ENCODE data around the gene KRT7. TPM values are rescaled to one million over a fixed set of nuclear protein-coding genes. Genes with fewer than 3 reads are reported as not detected.

KRT7 gene
- total RNA-seq, 2 experiments from 2014 or later: not detected

DNA sequence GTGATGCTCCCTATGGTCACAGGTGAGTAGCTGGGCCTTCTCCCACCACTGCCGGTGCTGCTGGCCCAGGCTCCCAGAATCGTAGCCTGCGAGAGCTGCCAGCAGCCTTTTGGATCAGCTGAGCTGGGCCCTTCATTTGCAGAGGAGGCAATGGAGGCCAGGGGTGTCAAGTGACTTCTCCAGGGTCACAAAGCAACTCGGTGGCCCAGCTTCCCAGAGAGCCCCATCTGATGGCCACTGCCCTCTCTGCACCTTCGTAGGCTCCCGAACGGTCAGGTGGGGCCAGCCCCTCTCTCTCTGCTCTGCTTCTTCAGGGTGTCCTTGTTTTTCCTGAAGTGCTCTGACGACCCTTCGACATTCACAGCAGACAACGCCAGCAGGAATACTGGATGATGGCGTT lies 45.8 kb upstream of the KRT7 start:
- CTCF ChIA-PET: no interaction called here
- Histone ChIP-seq H3K4me3 (ENCODE audit: low read length) (no peak overlapping the region), H3K27ac (ENCODE audit: low read depth in 1 of 2, low read length in 2 of 2) (no peak overlapping the region), H3K27me3 (ENCODE audit: control insufficient read depth in 1 of 2, insufficient read depth in 2 of 2, low read length in 2 of 2) (no peaks in the 10 kb centered on the region), H3K36me3 (ENCODE audit: insufficient read depth, low read length) (no peaks in the 10 kb centered on the region), H3K4me1 (ENCODE audit: insufficient read depth, low read length) (peaks cover 3% of the 10 kb centered on the region), H3K9me3 (ENCODE audit: control insufficient read depth in 1 of 2, insufficient read depth in 1 of 2, low read length in 2 of 2) (no peaks in the 10 kb centered on the region)
- no peak overlapping the region for H3K4me3 Mint-ChIP-seq
- no peak overlapping the region for H3K27ac Mint-ChIP-seq
- TF ChIP-seq, protein P1, sequence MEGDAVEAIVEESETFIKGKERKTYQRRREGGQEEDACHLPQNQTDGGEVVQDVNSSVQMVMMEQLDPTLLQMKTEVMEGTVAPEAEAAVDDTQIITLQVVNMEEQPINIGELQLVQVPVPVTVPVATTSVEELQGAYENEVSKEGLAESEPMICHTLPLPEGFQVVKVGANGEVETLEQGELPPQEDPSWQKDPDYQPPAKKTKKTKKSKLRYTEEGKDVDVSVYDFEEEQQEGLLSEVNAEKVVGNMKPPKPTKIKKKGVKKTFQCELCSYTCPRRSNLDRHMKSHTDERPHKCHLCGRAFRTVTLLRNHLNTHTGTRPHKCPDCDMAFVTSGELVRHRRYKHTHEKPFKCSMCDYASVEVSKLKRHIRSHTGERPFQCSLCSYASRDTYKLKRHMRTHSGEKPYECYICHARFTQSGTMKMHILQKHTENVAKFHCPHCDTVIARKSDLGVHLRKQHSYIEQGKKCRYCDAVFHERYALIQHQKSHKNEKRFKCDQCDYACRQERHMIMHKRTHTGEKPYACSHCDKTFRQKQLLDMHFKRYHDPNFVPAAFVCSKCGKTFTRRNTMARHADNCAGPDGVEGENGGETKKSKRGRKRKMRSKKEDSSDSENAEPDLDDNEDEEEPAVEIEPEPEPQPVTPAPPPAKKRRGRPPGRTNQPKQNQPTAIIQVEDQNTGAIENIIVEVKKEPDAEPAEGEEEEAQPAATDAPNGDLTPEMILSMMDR (IDR thresholded peaks at IDR 0.05): no peak
- no peaks in the 10 kb centered on the region for H3K9me3 Mint-ChIP-seq
- no peaks in the 10 kb centered on the region for H3K36me3 Mint-ChIP-seq (ENCODE audit: low read depth)
- ATAC-seq (ENCODE audit: poor library complexity) (no peak), DNase-seq (no peak)
- intact Hi-C loops (cut with DNase I, micrococcal nuclease): no loop called here
- POLR2A ChIA-PET: no interaction called here
- H3K4me1 Mint-ChIP-seq (ENCODE audit: low read depth): no peaks in the 10 kb centered on the region
- no peaks in the 10 kb centered on the region for H3K27me3 Mint-ChIP-seq

DNA sequence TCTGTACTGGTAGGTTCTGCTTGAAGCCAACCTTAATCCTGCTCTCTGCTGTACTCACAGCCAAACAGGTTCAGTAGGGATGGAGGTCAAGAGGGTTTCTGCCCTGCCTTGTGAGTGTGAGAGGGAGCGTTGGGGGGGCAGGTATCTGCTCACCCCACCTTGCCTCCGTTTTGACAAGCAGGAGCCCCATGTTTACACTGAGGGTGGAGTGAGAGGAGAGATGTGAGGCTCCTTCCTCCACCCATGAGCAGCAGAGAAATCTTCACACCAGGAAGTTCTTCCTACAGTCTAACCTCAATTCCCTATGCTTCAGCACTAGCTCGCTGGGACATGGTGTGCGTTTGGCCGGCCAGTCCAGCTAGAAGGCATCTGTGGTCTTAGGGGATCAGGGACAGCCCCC lies 45.4 kb upstream of the KRT7 start:
- H3K27me3 ChIP-seq (ENCODE audit: control insufficient read depth in 1 of 2, insufficient read depth in 2 of 2, low read length in 2 of 2): no peaks in the 10 kb centered on the region
- no peak overlapping the region for H3K4me3 ChIP-seq (ENCODE audit: low read length)
- no peak for DNase-seq
- POLR2A ChIA-PET: no interaction called here
- H3K36me3 Mint-ChIP-seq (ENCODE audit: low read depth): no peaks in the 10 kb centered on the region
- H3K27ac Mint-ChIP-seq: no peak overlapping the region
- TF ChIP-seq, protein P1 (IDR thresholded peaks at IDR 0.05): no peak
- ATAC-seq (ENCODE audit: poor library complexity): no peak
- no peaks in the 10 kb centered on the region for H3K36me3 ChIP-seq (ENCODE audit: insufficient read depth, low read length)
- intact Hi-C loops (cut with DNase I, micrococcal nuclease): no loop called here
- H3K9me3 Mint-ChIP-seq: no peaks in the 10 kb centered on the region
- H3K27ac ChIP-seq (ENCODE audit: low read depth in 1 of 2, low read length in 2 of 2): no peak overlapping the region
- peaks cover 3% of the 10 kb centered on the region for H3K4me1 ChIP-seq (ENCODE audit: insufficient read depth, low read length)
- H3K9me3 ChIP-seq (ENCODE audit: control insufficient read depth in 1 of 2, insufficient read depth in 1 of 2, low read length in 2 of 2): no peaks in the 10 kb centered on the region
- H3K4me3 Mint-ChIP-seq: no peak overlapping the region
- CTCF ChIA-PET: no interaction called here
- no peaks in the 10 kb centered on the region for H3K27me3 Mint-ChIP-seq
- H3K4me1 Mint-ChIP-seq (ENCODE audit: low read depth): no peaks in the 10 kb centered on the region

DNA sequence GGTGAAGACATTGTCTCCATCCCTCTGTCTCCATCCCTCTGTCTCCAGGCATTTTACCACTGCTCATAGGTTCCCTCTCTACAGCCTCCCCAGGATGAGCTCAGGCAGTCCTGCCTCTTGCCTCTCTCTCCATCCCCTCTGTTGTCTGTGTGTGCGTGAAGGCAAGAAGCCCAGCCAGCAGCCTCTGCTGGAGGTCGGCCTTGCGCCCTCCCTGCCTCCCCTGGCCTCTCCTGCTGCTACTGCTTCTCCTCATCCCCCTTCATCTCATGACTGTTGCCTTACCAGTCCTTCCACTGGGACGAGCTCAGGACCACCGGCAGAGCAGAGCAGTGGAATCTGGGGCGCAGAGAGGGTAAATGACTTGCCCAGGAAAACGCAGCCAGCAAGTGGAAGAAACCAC lies 44.4 kb upstream of the KRT7 start:
- no peak overlapping the region for H3K4me3 ChIP-seq (ENCODE audit: low read length)
- intact Hi-C loops (cut with DNase I, micrococcal nuclease): no loop called here
- Mint-ChIP-seq H3K27me3 (no peaks in the 10 kb centered on the region), H3K4me1 (ENCODE audit: low read depth) (no peaks in the 10 kb centered on the region), H3K36me3 (ENCODE audit: low read depth) (no peaks in the 10 kb centered on the region), H3K4me3 (no peak overlapping the region), H3K9me3 (no peaks in the 10 kb centered on the region), H3K27ac (no peak overlapping the region)
- TF ChIP-seq, protein P1 (IDR thresholded peaks at IDR 0.05): no peak
- CTCF ChIA-PET: no interaction called here
- no peak for ATAC-seq (ENCODE audit: poor library complexity)
- POLR2A ChIA-PET: no interaction called here
- peaks cover 3% of the 10 kb centered on the region for H3K4me1 ChIP-seq (ENCODE audit: insufficient read depth, low read length)
- no peaks in the 10 kb centered on the region for H3K9me3 ChIP-seq (ENCODE audit: control insufficient read depth in 1 of 2, insufficient read depth in 1 of 2, low read length in 2 of 2)
- no peak overlapping the region for H3K27ac ChIP-seq (ENCODE audit: low read depth in 1 of 2, low read length in 2 of 2)
- DNase-seq: no peak
- H3K27me3 ChIP-seq (ENCODE audit: control insufficient read depth in 1 of 2, insufficient read depth in 2 of 2, low read length in 2 of 2): no peaks in the 10 kb centered on the region
- H3K36me3 ChIP-seq (ENCODE audit: insufficient read depth, low read length): no peaks in the 10 kb centered on the region

Measured in CD4-positive, alpha-beta T cell (primary cell).